ENCODE results near the gene MRPS5.
"Not testable (repeated sequence)": the region's sequence is repeated elsewhere in the genome, so short reads cannot be mapped to it uniquely, and the experiment has no call there.

- not testable (repeated sequence) for TF ChIP-seq MYC, CTCF (IDR thresholded peaks at IDR 0.05; ENCODE audit: low read depth, low read length)
These were observed 83.6 kb downstream of the MRPS5 start for GRCh38 chr2:95037841-95038585.
